K562 (cell line): Measurements from ENCODE around the gene FMOD.

ENCODE experiments used
- EZH2 ChIP-seq: IDR thresholded peaks from 2 replicates; pipeline ENCODE4 v1.6.1; 2012; ENCODE audit warnings: low read depth, mild to moderate bottlenecking, inconsistent platforms, low read length, borderline replicate concordance
- HMGN3 ChIP-seq: IDR thresholded peaks from 2 replicates; pipeline ENCODE4 v1.6.1; 2011; ENCODE audit warnings: borderline replicate concordance, low read depth, mild to moderate bottlenecking, mixed read lengths, low read length; ENCODE audit not compliant: insufficient read length; ENCODE audit errors: extremely low read depth
- HNRNPLL ChIP-seq: fragments of 200-400 bp; formaldehyde crosslinking; IDR thresholded peaks from 2 replicates; pipeline ENCODE4 v1.6.1; 2017; ENCODE audit warnings: low read length, low read depth, mild to moderate bottlenecking; ENCODE audit not compliant: poor library complexity, severe bottlenecking
- NR2C2 ChIP-seq, 2 experiments: fragments of 200-800 bp in 1 of 2; sonication (Bioruptor generic) in 1 of 2; sonication (generic) in 1 of 2; formaldehyde crosslinking in 1 of 2; IDR thresholded peaks; 2 replicates each; pipeline versions ENCODE4 v1.6.1 to v1.8.0; 2016 to 2022; ENCODE audit warnings: mild to moderate bottlenecking in 1 of 2, missing compliant biosample characterization in 1 of 2, missing genetic modification characterization in 1 of 2, missing genetic modification reagents in 1 of 2
- POLR2AphosphoS5 ChIP-seq: IDR thresholded peaks from 2 replicates; pipeline ENCODE4 v1.6.1; 2011; ENCODE audit warnings: mild to moderate bottlenecking, low read depth, low read length, moderate library complexity; ENCODE audit not compliant: control insufficient read depth, insufficient read depth
- PURB ChIP-seq: sonication (generic); formaldehyde crosslinking; IDR thresholded peaks from 2 replicates; pipeline ENCODE4 v1.9.0; 2021; ENCODE audit warnings: low read depth, mild to moderate bottlenecking, missing genetic modification reagents
- ZNF253 ChIP-seq: fragments of 250-450 bp; sonication (Bioruptor Pico); conservative IDR thresholded peaks from 2 replicates; pipeline ENCODE4 v1.6.1; 2021; ENCODE audit warnings: mild to moderate bottlenecking
- ZNF316 ChIP-seq: fragments of 450-650 bp; IDR thresholded peaks from 2 replicates; pipeline ENCODE4 v1.6.1; 2016
- ZNF347 ChIP-seq: fragments of 450-650 bp; formaldehyde crosslinking; IDR thresholded peaks from 2 replicates; pipeline ENCODE4 v1.4.0; 2020; ENCODE audit warnings: low read depth, mild to moderate bottlenecking, moderate library complexity

DNA sequence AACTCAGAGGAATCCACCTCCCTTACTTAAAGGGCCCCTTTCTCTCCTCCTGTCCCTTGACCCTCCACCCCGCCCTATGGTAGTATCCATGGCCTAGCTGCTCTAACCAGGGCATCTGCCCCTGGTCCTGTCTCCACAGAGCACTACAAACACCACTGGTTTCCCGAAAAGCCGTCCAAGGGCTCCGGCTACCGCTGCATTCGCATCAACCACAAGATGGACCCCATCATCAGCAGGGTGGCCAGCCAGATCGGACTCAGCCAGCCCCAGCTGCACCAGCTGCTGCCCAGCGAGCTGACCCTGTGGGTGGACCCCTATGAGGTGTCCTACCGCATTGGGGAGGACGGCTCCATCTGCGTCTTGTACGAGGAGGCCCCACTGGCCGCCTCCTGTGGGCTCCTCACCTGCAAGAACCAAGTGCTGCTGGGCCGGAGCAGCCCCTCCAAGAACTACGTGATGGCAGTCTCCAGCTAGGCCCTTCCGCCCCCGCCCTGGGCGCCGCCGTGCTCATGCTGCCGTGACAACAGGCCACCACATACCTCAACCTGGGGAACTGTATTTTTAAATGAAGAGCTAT is 43.9 kb downstream of the FMOD start:
- no peak for TF ChIP-seq PURB (CRISPR knock-in tag)
- no peak for TF ChIP-seq NR2C2 (CRISPR knock-in tag; IDR thresholded peaks at IDR 0.05)
- no peak for TF ChIP-seq NR2C2 (tag; IDR thresholded peaks at IDR 0.05)
- TF ChIP-seq ZNF347, result no peak
- TF ChIP-seq ZNF253 (CRISPR knock-in tag), result no peak
- no peak for TF ChIP-seq HNRNPLL
- no peak for TF ChIP-seq EZH2
- no peak for TF ChIP-seq HMGN3
- no peak for TF ChIP-seq ZNF316
- TF ChIP-seq POLR2AphosphoS5, result no peak; the same call in 1 of the 2 replicates
